PC-9 (cell line): Measurements from ENCODE around the gene LRIG2. TPM values are rescaled to one million over a fixed set of nuclear protein-coding genes. Genes with fewer than 3 reads are reported as not detected.

Experiments
- BruUV-seq: library from RNA; stranded (reverse); fragments of 400-500 nt; replicated peaks from 2 replicates; lab custom pipeline; 2021; lab: Mats Ljungman, UMichigan
- CTCF ChIA-PET: fragments of 300-600 bp; sonication (Branson Sonifier 250); formaldehyde crosslinking; loops from one replicate; lab custom pipeline; 2022; ENCODE audit warnings: antibody characterized with exemption; lab: Charles Lee
- POLR2A ChIA-PET: fragments of 300-600 bp; sonication (Branson Sonifier 250); formaldehyde crosslinking; loops from one replicate; lab custom pipeline; 2022; ENCODE audit warnings: antibody characterized with exemption; ENCODE audit not compliant: unreplicated experiment; lab: Charles Lee
- DNase-seq, 2 experiments: peaks; one replicate each; pipeline versions ENCODE4 v3.0.0 to v3.0.0-alpha.2; 2015 to 2022; ENCODE audit warnings: mixed read lengths in 1 of 2
- H2AFZ ChIP-seq: fragments of 200-600 bp; sonication (generic); 2 replicates; pipeline ENCODE4 v1.8.1; 2017; ENCODE audit warnings: antibody characterized with exemption
- H3F3A ChIP-seq: fragments of 200-600 bp; sonication (generic); 2 replicates; pipeline ENCODE4 v1.8.1; 2017; ENCODE audit warnings: antibody characterized with exemption, mild to moderate bottlenecking, low read depth; ENCODE audit not compliant: insufficient read depth
- H3K27ac ChIP-seq: fragments of 200-600 bp; sonication (generic); 2 replicates; pipeline ENCODE4 v1.6.1; 2016; ENCODE audit warnings: mixed run types
- H3K27me3 ChIP-seq: fragments of 200-600 bp; sonication (generic); 2 replicates; pipeline ENCODE4 v1.6.1; 2016; ENCODE audit warnings: low read depth, mixed run types; ENCODE audit not compliant: insufficient read depth
- H3K36me3 ChIP-seq: fragments of 200-600 bp; sonication (generic); 2 replicates; pipeline ENCODE4 v1.6.1; 2016; ENCODE audit warnings: low read depth, mixed run types
- H3K4me1 ChIP-seq: fragments of 200-600 bp; sonication (generic); replicated peaks from 2 replicates; pipeline ENCODE4 v1.6.1; 2016; ENCODE audit warnings: mixed run types; ENCODE audit not compliant: insufficient read depth
- H3K4me2 ChIP-seq: fragments of 200-600 bp; sonication (generic); 2 replicates; pipeline ENCODE4 v1.6.1; 2017; ENCODE audit warnings: mixed run types
- H3K4me3 ChIP-seq: fragments of 200-600 bp; sonication (generic); 2 replicates; pipeline ENCODE4 v1.6.1; 2016; ENCODE audit warnings: mixed run types
- H3K79me2 ChIP-seq: fragments of 200-600 bp; sonication (generic); 2 replicates; pipeline ENCODE4 v1.6.1; 2017; ENCODE audit warnings: low read depth, mixed run types
- H3K9me2 ChIP-seq: fragments of 200-600 bp; sonication (generic); 2 replicates; pipeline ENCODE4 v1.8.1; 2017; ENCODE audit warnings: mild to moderate bottlenecking; ENCODE audit not compliant: insufficient read depth
- H3K9me3 ChIP-seq: fragments of 200-600 bp; sonication (generic); 2 replicates; pipeline ENCODE4 v1.8.1; 2016; ENCODE audit warnings: low read depth; ENCODE audit not compliant: insufficient read depth
- H4K20me1 ChIP-seq: fragments of 200-600 bp; sonication (generic); 2 replicates; pipeline ENCODE4 v1.8.1; 2017; ENCODE audit not compliant: insufficient read depth
- EZH2 ChIP-seq: fragments of 200-600 bp; sonication (generic); IDR thresholded peaks from 2 replicates; pipeline ENCODE4 v1.8.0; 2017; ENCODE audit warnings: antibody characterized with exemption, low read depth
- intact Hi-C: fragments of 100-400 bp; cut with micrococcal nuclease; formaldehyde crosslinking; loops from one replicate; pipeline ENCODE4 v1.10.0; 2022; ENCODE audit not compliant: unreplicated experiment
- total RNA-seq: library from RNA; stranded (reverse); gene quantifications from 2 replicates; pipeline ENCODE4 v1.2.3, GENCODE V29; 2021
- TF ChIP-seq, protein P1 (sequence below): fragments of 200-600 bp; sonication (generic); conservative IDR thresholded peaks from 2 replicates; pipeline ENCODE4 v1.6.1; 2017; ENCODE audit warnings: mixed run types, antibody characterized with exemption, mild to moderate bottlenecking, moderate library complexity

Gene LRIG2
- total RNA-seq, 1 experiment from 2014 or later, result 10.6 TPM

DNA sequence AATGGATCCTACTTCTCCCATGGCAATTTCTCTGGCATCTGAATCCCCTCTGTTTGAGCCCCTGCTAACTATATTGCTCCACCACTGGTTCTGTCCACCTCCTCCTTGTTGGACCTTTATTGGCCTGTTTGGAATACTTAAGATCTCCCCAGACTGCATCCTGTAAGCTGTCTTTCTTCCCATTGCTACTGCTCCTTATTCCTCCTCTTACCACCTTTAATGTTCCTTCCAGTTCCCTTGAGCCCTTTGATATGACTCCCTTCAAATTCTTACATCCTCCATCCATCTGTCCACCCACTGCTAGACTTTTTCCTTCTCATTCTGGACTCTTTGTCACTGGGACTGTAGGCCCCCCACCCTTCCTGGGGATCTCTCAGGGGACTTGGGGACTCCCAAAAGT is 31.0 kb downstream of the LRIG2 start:
- no peak overlapping the region for H3K4me2 ChIP-seq
- no peaks in the 10 kb centered on the region for H3K9me2 ChIP-seq
- no peak overlapping the region for H3K27ac ChIP-seq
- no TSS peak for BruUV-seq
- intact Hi-C loops, result no loop called here
- ChIA-PET CTCF (no interaction called here), POLR2A (no interaction called here)
- no peak overlapping the region for H3K4me3 ChIP-seq
- 0 out of 2 replicates have a peak, but pooled peaks cover 4% of the 10 kb centered on the region for H3K79me2 ChIP-seq
- H3K36me3 ChIP-seq, result peaks cover 70% of the 10 kb centered on the region
- TF ChIP-seq, protein P1, sequence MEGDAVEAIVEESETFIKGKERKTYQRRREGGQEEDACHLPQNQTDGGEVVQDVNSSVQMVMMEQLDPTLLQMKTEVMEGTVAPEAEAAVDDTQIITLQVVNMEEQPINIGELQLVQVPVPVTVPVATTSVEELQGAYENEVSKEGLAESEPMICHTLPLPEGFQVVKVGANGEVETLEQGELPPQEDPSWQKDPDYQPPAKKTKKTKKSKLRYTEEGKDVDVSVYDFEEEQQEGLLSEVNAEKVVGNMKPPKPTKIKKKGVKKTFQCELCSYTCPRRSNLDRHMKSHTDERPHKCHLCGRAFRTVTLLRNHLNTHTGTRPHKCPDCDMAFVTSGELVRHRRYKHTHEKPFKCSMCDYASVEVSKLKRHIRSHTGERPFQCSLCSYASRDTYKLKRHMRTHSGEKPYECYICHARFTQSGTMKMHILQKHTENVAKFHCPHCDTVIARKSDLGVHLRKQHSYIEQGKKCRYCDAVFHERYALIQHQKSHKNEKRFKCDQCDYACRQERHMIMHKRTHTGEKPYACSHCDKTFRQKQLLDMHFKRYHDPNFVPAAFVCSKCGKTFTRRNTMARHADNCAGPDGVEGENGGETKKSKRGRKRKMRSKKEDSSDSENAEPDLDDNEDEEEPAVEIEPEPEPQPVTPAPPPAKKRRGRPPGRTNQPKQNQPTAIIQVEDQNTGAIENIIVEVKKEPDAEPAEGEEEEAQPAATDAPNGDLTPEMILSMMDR, result no peak
- TF ChIP-seq EZH2, result no peak
- no peak for DNase-seq
- no peaks in the 10 kb centered on the region for H3K27me3 ChIP-seq
- no peaks in the 10 kb centered on the region for H3K9me3 ChIP-seq
- peaks cover 23% of the 10 kb centered on the region for H3K4me1 ChIP-seq
- H3F3A ChIP-seq, result peaks cover 13% of the 10 kb centered on the region
- no peak overlapping the region for H2AFZ ChIP-seq
- H4K20me1 ChIP-seq, result no peaks in the 10 kb centered on the region

DNA sequence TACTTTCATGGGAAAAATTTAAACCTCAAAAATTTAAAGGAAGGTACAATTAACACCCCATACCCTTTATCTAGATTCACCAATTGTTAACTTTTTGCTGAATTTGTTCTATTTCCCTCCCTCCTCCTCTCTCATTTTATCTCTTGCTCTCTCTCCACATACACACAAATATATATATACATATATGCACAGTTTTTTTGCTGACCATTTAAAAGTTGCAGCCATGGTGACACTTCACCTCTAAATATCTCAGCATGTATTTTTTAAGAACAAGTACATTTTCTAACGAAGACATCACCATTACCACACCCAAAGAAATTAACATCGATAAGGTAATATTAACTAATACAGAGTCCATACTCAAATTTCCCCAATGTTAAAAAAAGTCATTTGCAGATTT is 33.9 kb downstream of the LRIG2 start:
- 0 out of 2 replicates have a peak, but pooled peaks cover 4% of the 10 kb centered on the region for H3K79me2 ChIP-seq
- no peaks in the 10 kb centered on the region for H3K9me3 ChIP-seq
- POLR2A ChIA-PET, result no interaction called here
- H3K4me3 ChIP-seq, result no peak overlapping the region
- no peaks in the 10 kb centered on the region for H3K27me3 ChIP-seq
- intact Hi-C loops, result no loop called here
- peaks cover 16% of the 10 kb centered on the region for H3F3A ChIP-seq
- no peak overlapping the region for H3K27ac ChIP-seq
- peaks cover 72% of the 10 kb centered on the region for H3K36me3 ChIP-seq
- H3K4me1 ChIP-seq, result peaks cover 17% of the 10 kb centered on the region
- H3K9me2 ChIP-seq, result no peaks in the 10 kb centered on the region
- TF ChIP-seq EZH2, result no peak
- TF ChIP-seq, protein P1, result no peak
- no peak overlapping the region for H3K4me2 ChIP-seq
- BruUV-seq, result no TSS peak
- DNase-seq, result no peak
- H4K20me1 ChIP-seq, result no peaks in the 10 kb centered on the region
- CTCF ChIA-PET, result no interaction called here
- no peak overlapping the region for H2AFZ ChIP-seq

DNA sequence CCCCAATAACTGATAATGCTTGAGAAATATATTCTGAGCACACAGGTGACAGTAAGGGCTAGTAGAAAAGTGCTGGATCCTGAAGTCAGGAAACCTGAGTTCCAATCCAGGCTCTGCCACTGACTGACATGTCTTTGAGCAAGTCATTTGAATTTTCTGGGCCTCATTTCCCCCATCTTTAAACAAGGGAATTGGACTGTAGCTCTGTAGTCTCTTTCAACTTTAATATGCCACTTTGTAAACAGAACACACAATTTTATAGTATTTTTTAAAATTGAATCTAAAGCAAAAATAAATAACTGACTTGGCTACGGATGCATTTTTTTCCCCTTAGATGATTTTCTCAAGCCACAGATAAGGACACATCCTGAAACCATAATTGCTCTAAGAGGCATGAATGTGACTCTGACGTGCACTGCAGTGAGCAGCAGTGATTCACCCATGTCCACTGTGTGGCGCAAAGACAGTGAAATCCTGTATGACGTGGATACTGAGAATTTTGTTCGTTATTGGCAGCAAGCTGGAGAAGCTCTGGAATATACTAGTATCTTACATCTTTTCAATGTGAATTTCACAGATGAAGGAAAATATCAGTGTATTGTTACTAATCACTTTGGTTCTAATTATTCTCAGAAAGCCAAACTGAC is 37.0 kb downstream of the LRIG2 start:
- intact Hi-C loops, result no loop called here
- Histone ChIP-seq H3K9me2 (no peaks in the 10 kb centered on the region), H3K4me1 (no peaks in the 10 kb centered on the region), H3K27ac (no peak overlapping the region), H3F3A (peaks cover 13% of the 10 kb centered on the region; the same call in 1 of the 2 replicates), H3K27me3 (no peaks in the 10 kb centered on the region), H3K79me2 (no peaks in the 10 kb centered on the region), H3K36me3 (peaks cover 77% of the 10 kb centered on the region), H3K9me3 (no peaks in the 10 kb centered on the region), H3K4me3 (no peak overlapping the region), H2AFZ (no peak overlapping the region), H4K20me1 (peaks cover 5% of the 10 kb centered on the region; the same call in 1 of the 2 replicates), H3K4me2 (no peak overlapping the region)
- no peak for DNase-seq
- CTCF ChIA-PET, result no interaction called here
- POLR2A ChIA-PET, result no interaction called here
- TF ChIP-seq EZH2, result no peak
- TF ChIP-seq, protein P1, result no peak
- no TSS peak for BruUV-seq
